HUDEP-2 (cell line): ENCODE results near the gene NETO1.
A peak's percentile ranks its signal among the peaks of the same experiment; 100 is the strongest.

ENCODE experiments used
- DNase-seq, 76 experiments: peaks; one replicate each; lab custom pipeline; 2025; ENCODE audit not compliant: unreplicated experiment in 76 of 76; lab: John Stamatoyannopoulos, UW

NETO1 gene

GRCh38 chr18:72867746-72868584 is at the start of gene NETO1:
NETO1 (minus strand) TSS chr18:72867987; CDS start chr18:72867291, 696 bp downstream.
- DNase-seq: no peak

GRCh38 chr18:72910045-72910444 is 42.3 kb upstream of the NETO1 start:
- no peak for DNase-seq

- no peak for DNase-seq
Measured at GRCh38 chr18:72908181-72908580, 40.4 kb upstream of the NETO1 start.

GRCh38 chr18:72903033-72903432 is 35.2 kb upstream of the NETO1 start:
- DNase-seq: no peak

GRCh38 chr18:72899338-72899737 is 31.6 kb upstream of the NETO1 start:
- no peak for DNase-seq

- DNase-seq: no peak
Measured at GRCh38 chr18:72898870-72899269, 31.1 kb upstream of the NETO1 start.

GRCh38 chr18:72895548-72895947 is 27.8 kb upstream of the NETO1 start:
- DNase-seq: no peak

- no peak for DNase-seq
Measured at GRCh38 chr18:72878561-72878960, 10.8 kb upstream of the NETO1 start.

GRCh38 chr18:72878143-72878542 is 10.4 kb upstream of the NETO1 start:
- DNase-seq: no peak

GRCh38 chr18:72871091-72871490 is 3.3 kb upstream of the NETO1 start:
- no peak for DNase-seq

GRCh38 chr18:72869226-72870185 is 1.7 kb upstream of the NETO1 start:
- DNase-seq: no peak

- DNase-seq: no peak
Measured at GRCh38 chr18:72868585-72869225, 918 bp upstream of the NETO1 start.

- DNase-seq: peak in 13 of 76 experiments; percentile 0 to 99 (median 90)
Measured at GRCh38 chr18:72866901-72867745, 664 bp downstream of the NETO1 start.

GRCh38 chr18:72866442-72866900 is 1.3 kb downstream of the NETO1 start:
- no peak for DNase-seq

GRCh38 chr18:72863754-72864153 is 4.0 kb downstream of the NETO1 start:
- no peak for DNase-seq

- no peak for DNase-seq
Measured at GRCh38 chr18:72859088-72859487, 8.7 kb downstream of the NETO1 start.

- no peak for DNase-seq
Measured at GRCh38 chr18:72849671-72850070, 18.1 kb downstream of the NETO1 start.

- no peak for DNase-seq
Measured at GRCh38 chr18:72848503-72849237, 19.1 kb downstream of the NETO1 start.

- DNase-seq: no peak
Measured at GRCh38 chr18:72847771-72848170, 20.0 kb downstream of the NETO1 start.
